NT2/D1 (cell line): ENCODE measurements around the gene PLA2G4A.

Experiments
- DNase-seq: peaks from one replicate; pipeline ENCODE4 v3.0.0-alpha.2; 2011; ENCODE audit warnings: low read depth, low spot score
- H3K27me3 ChIP-seq: 2 replicates; pipeline ENCODE4 v1.6.0; 2011; ENCODE audit warnings: mild to moderate bottlenecking; ENCODE audit not compliant: insufficient read length, insufficient read depth
- H3K36me3 ChIP-seq: 2 replicates; pipeline ENCODE4 v1.6.1; 2011; ENCODE audit warnings: mild to moderate bottlenecking, low read length, mixed read lengths; ENCODE audit not compliant: insufficient read depth, insufficient read length
- H3K4me1 ChIP-seq: 2 replicates; pipeline ENCODE4 v1.5.1; 2011; ENCODE audit not compliant: insufficient read depth, insufficient read length
- H3K4me3 ChIP-seq: 2 replicates; pipeline ENCODE4 v1.5.1; 2011; ENCODE audit warnings: low read depth; ENCODE audit not compliant: insufficient read length
- H3K9ac ChIP-seq: 2 replicates; pipeline ENCODE4 v1.6.0; 2011; ENCODE audit warnings: low read depth; ENCODE audit not compliant: insufficient read length
- H3K9me3 ChIP-seq: 2 replicates; pipeline ENCODE4 v1.5.1; 2011; ENCODE audit warnings: mild to moderate bottlenecking, low read length; ENCODE audit not compliant: insufficient read depth
- SUZ12 ChIP-seq: IDR thresholded peaks from 2 replicates; pipeline ENCODE4 v1.6.1; 2011; ENCODE audit not compliant: insufficient read length, insufficient read depth; ENCODE audit errors: extremely low read depth
- YY1 ChIP-seq: IDR thresholded peaks from 2 replicates; pipeline ENCODE4 v1.6.1; 2011; ENCODE audit not compliant: insufficient read length, insufficient read depth
- ZNF274 ChIP-seq: IDR thresholded peaks from 2 replicates; pipeline ENCODE4 v1.6.1; 2011; ENCODE audit warnings: mild to moderate bottlenecking, low read depth, low read length

PLA2G4A gene

DNA sequence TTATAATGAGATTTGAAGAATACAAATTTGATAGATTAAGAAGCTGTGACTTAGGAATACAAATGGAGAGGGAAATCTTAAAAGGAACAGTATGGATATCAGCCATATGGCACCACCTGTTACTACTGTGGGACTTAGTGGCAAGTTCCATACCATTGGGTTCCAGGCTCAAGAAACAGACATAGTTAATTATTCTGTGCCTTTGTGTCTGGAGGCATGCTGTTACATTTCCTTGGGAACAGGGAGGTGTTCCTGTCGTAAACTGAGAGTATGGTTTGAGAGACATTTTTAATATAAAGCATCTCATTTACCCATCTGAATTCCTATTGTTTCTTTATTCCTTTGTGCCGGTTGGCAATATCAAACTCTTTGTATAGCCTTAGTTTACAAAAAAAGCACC, 15.2 kb downstream of the PLA2G4A start:
- no peaks in the 10 kb centered on the region for H3K4me1 ChIP-seq
- H3K27me3 ChIP-seq: no peaks in the 10 kb centered on the region
- no peak for DNase-seq
- H3K9me3 ChIP-seq: no peaks in the 10 kb centered on the region
- TF ChIP-seq SUZ12 (no peak), ZNF274 (no peak), YY1 (no peak)
- no peak overlapping the region for H3K9ac ChIP-seq
- H3K4me3 ChIP-seq: no peak overlapping the region
- no peaks in the 10 kb centered on the region for H3K36me3 ChIP-seq

DNA sequence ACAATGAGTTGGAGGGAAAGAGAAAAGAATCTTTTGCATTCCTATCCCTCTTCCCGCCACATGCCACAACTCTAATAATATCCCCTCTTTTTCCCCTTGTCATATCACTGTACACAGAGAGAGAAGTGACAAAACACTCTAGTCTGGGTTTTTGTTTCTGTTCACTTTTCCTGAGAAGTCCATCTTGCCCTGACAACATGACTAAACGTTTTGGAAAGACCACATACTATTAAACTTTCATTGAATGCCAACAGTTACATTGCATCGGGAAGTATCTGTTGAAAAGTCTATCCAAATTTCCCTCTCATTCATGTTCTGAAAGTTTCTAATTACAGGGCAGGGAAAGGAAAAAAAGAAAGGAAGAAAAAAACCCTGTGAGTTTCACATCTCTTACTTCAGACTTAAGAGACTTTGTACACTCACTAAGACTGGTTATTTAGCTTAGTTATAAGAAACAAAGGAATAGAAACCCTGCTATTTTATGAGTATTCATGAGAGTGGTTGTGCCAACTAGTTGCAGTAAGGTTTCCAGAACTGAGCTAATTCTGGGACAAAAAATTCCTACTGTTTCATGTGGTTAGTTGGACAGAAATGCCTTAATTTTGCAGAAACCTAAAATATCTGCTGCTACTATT, 16.9 kb downstream of the PLA2G4A start:
- no peak for TF ChIP-seq YY1
- H3K27me3 ChIP-seq: no peaks in the 10 kb centered on the region
- DNase-seq: no peak
- no peak overlapping the region for H3K9ac ChIP-seq
- no peaks in the 10 kb centered on the region for H3K9me3 ChIP-seq
- H3K4me1 ChIP-seq: no peaks in the 10 kb centered on the region
- no peak overlapping the region for H3K4me3 ChIP-seq
- no peaks in the 10 kb centered on the region for H3K36me3 ChIP-seq

- Histone ChIP-seq H3K27me3 (no peaks in the 10 kb centered on the region), H3K9me3 (no peaks in the 10 kb centered on the region), H3K36me3 (no peaks in the 10 kb centered on the region), H3K9ac (no peak overlapping the region), H3K4me3 (no peak overlapping the region), H3K4me1 (no peaks in the 10 kb centered on the region)
- DNase-seq: no peak
- TF ChIP-seq ZNF274 (no peak), YY1 (no peak), SUZ12 (no peak)
Observed at GRCh38 chr1:186848509-186849130, 19.9 kb downstream of the PLA2G4A start.

DNA sequence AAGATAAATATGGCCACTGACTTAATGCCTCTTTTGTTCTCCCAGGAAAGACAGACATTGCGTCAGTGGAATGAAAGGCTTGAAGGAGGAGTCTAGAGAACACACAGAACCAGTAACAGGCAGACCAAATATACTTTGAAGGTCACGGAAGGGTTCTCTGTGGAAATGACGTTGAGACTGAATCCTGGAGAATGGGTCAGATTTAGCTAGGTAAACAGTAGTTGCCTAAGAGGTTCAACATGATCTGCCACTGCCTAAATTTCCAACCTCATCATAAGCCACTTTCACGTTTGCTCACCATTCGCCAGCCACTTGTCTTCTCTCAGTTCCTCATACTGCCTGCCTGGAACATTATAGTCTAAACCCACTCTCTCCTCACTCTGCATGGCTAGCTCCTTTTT, 20.5 kb downstream of the PLA2G4A start:
- no peak for DNase-seq
- H3K9me3 ChIP-seq: no peaks in the 10 kb centered on the region
- TF ChIP-seq YY1 (no peak), SUZ12 (no peak), ZNF274 (no peak)
- H3K27me3 ChIP-seq: no peaks in the 10 kb centered on the region
- no peaks in the 10 kb centered on the region for H3K36me3 ChIP-seq
- H3K4me3 ChIP-seq: no peak overlapping the region
- H3K4me1 ChIP-seq: no peaks in the 10 kb centered on the region
- no peak overlapping the region for H3K9ac ChIP-seq

DNA sequence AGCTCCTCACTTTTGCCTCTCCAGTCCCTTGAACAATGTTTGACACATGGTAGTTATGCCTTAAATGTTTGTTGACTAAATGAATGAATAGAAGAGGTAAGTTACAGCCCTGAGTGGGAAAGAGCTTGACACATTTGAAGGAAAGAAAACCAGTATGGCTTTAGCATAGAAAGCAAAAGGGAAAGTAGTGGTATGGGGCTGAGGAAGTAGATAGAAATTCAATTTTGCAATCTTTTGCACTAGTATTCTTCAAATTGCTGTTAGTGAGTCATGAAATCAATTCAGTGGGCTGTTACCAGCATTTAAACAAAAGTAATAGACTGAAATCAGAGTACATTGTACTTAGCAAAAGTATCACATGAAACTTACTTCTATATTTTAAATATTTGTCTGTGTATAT, 21.1 kb downstream of the PLA2G4A start:
- TF ChIP-seq SUZ12: no peak
- TF ChIP-seq YY1: no peak
- TF ChIP-seq ZNF274: no peak
- H3K27me3 ChIP-seq: no peaks in the 10 kb centered on the region
- no peaks in the 10 kb centered on the region for H3K36me3 ChIP-seq
- H3K4me3 ChIP-seq: no peak overlapping the region
- DNase-seq: no peak
- no peaks in the 10 kb centered on the region for H3K4me1 ChIP-seq
- H3K9ac ChIP-seq: no peak overlapping the region
- H3K9me3 ChIP-seq: no peaks in the 10 kb centered on the region

DNA sequence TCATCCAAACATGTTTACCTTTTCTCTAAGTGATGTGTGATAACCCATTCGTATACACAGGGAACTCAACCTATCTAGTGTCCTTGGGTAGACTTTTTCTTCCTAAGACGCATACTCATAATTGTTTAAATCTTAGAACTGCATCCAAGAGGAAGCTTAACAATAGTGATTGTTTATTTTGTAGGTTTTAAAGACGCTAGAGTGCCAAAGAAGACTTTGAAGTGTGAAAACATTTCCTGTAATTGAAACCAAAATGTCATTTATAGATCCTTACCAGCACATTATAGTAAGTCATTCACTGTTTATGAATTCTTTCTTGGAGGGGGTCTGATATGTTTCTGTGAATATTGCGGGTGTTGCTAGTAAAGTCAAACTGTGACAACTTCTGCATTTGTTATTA, 25.4 kb downstream of the PLA2G4A start:
- no peaks in the 10 kb centered on the region for H3K4me1 ChIP-seq
- DNase-seq: no peak
- TF ChIP-seq ZNF274: no peak
- TF ChIP-seq YY1: no peak
- no peak for TF ChIP-seq SUZ12
- H3K36me3 ChIP-seq: no peaks in the 10 kb centered on the region
- H3K27me3 ChIP-seq: no peaks in the 10 kb centered on the region
- no peak overlapping the region for H3K9ac ChIP-seq
- H3K9me3 ChIP-seq: no peaks in the 10 kb centered on the region
- H3K4me3 ChIP-seq: no peak overlapping the region

GRCh38 chr1:186858923-186859322, 30.2 kb downstream of the PLA2G4A start:
- Histone ChIP-seq H3K36me3 (no peaks in the 10 kb centered on the region), H3K9me3 (no peaks in the 10 kb centered on the region), H3K27me3 (no peaks in the 10 kb centered on the region), H3K4me3 (no peak overlapping the region), H3K9ac (no peak overlapping the region), H3K4me1 (no peaks in the 10 kb centered on the region)
- TF ChIP-seq ZNF274 (no peak), YY1 (no peak), SUZ12 (no peak)
- DNase-seq: no peak
